Fibroblast of upper back skin (primary cell): ENCODE results near the gene FAM50A.

Experiments used
- DNase-seq: peaks from one replicate; pipeline ENCODE4 v3.0.0-alpha.2; 2013

Gene FAM50A

GRCh38 chrX:154440623-154441357, 3.2 kb upstream of the FAM50A start:
- no peak for DNase-seq

GRCh38 chrX:154441564-154441963, 2.4 kb upstream of the FAM50A start:
- DNase-seq = no peak

DNA sequence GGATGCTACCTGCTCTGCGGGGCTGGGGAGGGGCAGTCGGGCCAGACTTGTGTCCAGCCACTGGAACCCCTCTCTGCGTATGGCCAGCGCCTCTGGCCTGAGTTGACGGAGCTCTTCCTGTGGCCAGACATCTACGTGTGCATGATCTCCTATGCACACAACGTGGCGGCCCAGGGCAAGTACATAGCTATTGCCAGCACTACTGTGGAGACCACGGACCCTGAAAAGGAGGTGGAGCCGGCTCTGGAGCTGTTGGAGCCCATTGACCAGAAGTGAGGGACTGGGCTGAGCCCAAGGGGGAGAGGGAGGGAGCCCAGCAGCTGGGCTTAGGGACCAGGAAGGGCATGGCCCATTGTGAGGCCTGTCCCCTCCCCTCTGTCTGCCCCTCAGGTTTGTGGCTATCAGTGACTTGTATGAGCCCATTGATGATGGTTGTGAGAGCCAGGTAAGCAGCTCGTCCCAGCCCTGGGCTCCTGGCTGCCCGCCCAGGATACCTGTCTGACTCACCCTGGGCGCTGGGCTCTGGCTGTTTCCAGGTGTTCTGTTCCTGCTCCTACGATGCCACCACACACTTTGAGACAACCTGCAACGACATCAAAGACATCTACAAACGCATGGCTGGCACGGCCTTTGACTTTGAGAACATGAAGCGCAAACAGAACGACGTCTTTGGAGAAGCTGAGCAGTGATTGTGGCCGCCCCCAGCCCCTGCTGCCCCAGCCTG, 1.8 kb upstream of the FAM50A start:
- DNase-seq = no peak

DNA sequence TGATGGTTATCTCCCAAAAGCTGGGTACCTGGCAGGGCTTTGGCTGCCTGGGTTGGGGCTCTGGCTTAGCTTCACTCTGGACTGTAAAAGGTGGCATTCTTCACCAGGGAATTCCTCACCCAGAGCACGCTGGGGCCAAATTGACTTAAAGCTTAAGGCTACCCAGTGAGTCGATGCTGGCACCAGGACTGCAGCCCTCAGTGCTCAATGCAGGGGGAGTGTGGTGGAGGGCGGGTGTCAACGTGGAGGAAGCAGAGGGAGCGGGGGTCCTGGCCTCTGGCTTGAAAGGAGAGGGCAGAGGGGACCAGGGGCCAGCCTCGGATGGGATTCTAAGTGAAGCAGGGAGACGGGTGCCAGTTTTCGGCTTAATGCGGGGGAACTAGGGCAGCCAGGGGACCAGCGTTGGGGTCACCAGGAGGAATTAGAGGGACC, 446 bp upstream of the FAM50A start:
- no peak for DNase-seq

DNA sequence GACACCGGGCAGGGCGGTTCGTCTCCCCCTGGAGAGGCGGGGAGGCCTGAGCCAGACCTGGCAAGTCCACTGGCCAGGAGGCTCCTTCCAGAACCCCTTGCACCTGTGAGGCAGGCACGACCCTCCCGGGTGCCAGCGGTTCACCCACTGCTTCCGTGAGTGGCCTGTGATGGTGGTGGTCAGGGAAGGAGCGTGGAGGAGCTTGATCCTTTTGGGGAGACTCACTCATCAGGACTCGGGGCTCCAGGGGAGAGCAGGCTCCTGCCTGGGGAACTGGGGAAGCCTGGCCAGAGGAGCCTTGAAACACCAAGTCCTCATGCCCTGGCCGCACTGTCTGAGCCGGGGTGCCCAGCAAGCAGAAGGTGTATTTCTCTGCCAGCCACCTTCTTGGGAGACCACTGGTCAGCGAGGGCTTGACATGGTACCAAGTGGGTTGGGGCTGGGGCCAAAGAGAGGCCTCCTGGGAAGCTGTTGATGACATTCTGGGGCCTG, 860 bp downstream of the FAM50A start:
- DNase-seq = no peak

DNA sequence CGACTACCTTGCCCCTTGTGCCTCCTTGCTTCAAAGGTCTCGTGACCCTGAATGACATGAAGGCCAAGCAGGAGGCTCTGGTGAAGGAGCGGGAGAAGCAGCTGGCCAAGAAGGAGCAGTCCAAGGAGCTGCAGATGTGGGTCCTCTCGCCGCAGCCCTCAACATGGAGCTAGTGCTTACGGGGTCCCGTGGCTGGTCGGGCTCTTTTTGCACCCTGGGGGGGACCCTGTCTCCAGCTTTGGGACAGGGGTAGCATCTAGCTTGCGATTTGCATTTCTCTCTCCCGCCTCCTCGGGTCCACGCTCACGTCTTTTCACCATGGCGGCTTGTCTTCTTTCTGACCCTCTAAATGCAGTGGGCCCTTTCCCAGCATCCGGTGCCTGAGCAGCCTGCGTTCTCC, 1.8 kb downstream of the FAM50A start:
- no peak for DNase-seq

DNA sequence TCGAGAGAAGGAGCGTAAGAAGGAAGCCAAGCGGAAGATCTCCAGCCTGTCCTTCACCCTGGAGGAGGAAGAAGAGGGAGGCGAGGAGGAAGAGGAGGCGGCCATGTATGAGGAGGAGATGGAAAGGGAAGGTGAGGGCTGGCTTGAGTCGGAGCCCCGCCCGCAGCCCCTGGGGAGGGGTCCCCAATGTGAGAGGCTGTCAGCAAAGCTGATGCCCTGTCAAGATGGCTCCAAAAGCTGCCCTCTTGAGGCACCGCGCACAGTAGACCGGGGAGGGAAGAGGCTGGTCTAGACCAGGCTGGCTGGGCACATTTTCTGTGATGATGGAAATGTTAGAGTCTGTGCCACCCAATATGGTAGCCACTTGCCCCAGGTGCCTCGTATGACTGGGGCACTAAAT, 2.5 kb downstream of the FAM50A start:
- DNase-seq = no peak

GRCh38 chrX:154448484-154448883, 4.5 kb downstream of the FAM50A start:
- DNase-seq = no peak

GRCh38 chrX:154449618-154450017, 5.7 kb downstream of the FAM50A start:
- no peak for DNase-seq

DNA sequence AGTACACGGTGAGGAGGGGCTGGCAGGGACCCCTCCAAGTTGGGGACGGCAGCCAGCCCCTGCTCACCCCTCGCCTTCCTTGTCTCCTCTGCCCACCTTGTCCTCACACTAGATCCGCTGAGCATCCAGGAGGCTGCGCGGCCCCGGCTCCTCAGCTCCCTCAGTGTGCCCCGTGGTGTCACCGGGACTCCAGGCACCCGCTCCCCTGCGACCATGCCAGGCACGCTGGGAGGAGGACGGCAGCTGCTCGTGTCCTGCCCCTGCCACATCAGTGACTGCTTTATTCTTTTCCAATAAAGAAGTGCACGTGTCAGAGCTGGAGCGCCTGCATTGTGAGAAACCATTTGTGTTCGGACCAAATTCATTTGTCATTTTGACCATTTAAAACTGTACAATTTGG, 6.4 kb downstream of the FAM50A start:
- DNase-seq = no peak

DNA sequence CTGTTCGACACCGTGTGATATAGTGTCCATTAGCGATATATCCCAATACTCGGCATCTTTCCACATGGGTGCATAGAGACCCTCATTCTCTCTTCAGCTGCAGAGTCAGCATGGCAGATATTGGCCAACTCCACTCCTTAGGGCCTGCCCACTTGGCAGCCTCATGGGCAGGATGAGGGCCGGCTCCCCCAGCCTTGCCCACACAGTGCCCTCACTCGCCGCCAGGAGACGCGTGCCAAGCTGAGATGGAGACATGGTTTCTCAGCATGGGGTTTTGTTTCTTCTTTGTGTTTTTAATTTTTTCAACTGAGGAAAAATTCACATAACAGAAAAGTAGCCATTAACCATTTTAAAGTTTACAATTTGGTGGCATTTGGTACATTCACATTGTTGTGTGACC, 8.9 kb downstream of the FAM50A start:
- no peak for DNase-seq

GRCh38 chrX:154457491-154458115, 13.7 kb downstream of the FAM50A start:
- no peak for DNase-seq

DNA sequence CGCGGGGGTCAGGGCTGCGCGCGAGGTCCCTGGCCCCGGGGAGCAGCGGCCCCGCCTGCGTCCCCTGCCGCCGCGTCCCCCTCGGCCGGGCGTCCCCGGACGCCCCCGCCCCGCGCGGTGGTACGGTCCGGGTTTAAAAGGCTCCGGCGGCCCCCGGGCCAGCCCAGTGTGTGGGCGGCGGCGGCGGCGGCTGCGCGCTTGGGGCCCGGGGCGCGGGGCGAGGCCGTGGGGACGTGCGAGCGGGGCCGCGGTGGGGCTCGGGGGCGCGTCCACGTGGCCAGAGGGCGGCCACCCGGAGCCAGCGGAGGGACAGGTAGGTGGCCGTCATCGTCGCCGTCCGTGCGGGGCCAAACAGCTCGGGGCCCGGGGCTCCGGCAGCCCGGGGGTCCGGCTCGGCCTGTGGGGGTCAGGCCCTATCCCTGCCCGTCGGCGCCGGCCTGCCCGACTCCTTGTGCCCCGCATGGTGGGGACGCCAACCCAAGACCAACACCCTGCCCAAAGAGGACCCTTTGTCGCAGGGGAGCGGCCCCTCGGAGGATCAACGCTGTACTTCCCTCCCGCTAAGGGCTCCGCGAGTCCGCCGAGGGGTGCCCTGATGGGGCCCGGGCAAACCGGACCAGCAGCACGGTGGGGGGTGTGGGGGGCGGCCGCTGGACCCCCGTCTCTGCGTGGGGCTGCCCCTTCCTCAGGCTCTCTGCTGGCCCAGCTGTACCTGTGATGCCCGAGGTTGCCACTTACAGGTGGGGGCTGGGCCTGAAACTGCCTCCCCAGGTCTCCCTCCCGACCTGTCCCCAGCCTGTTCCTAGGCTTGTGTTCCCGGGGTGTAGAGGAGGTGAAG, 14.4 kb downstream of the FAM50A start, which contains the start of gene PLXNA3:
PLXNA3 (plus strand) TSS at position 166 of the 838 bp plus-strand sequence. CDS start 1,903 bp downstream, outside the sequence.
- peak; percentile 36 for DNase-seq

DNA sequence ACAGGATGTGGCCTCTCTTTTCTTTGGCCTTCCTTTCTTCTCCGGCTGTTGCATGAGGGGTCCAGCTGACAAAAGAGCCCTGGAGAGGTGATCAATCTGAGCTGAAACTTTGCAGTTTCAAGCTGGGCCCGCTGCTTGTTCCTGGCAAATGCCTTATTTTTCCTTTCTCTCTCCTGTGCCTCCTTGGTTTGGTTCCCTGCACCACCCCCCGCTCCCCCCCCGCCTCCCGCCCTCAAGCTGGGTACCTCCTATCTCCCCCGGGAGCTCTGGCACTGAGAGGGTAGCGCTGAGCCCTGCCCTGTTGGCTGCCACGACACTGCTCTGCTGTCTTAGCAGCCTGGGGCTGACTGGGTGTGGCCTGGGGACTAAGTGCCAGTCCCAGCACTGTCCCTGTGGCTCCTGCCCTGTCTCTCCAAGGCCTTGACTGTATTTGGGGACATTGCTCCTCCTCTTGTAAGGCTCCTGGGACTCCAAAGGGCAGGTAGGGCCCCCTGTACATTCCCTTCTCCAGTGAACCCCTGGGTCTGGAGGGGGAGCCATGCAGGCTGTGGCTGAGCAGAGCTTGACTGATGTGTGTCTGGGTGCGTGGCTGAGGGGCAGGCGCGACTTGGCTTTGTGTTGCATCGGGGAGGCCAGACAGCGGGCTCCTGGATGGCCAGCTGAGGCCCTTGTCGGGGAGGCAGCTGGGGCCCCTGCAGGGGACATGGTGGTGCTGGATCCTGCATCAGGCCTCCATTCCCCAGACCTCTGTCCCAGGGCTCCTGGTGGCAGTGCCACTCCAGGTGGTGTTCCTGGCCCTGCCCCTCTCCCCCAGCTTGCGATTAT, 15.2 kb downstream of the FAM50A start:
- DNase-seq = no peak

- no peak for DNase-seq
Observed at GRCh38 chrX:154459832-154460231, 15.9 kb downstream of the FAM50A start.

DNA sequence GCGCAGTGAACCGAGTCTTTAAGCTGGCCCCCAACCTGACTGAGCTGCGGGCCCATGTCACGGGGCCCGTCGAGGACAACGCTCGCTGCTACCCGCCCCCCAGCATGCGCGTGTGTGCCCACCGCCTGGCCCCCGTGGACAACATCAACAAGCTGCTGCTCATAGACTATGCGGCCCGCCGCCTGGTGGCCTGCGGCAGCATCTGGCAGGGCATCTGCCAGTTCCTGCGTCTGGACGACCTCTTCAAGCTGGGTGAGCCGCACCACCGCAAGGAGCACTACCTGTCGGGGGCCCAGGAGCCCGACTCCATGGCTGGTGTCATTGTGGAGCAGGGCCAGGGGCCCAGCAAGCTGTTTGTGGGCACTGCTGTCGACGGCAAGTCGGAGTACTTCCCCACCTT, 16.4 kb downstream of the FAM50A start:
- DNase-seq = no peak

DNA sequence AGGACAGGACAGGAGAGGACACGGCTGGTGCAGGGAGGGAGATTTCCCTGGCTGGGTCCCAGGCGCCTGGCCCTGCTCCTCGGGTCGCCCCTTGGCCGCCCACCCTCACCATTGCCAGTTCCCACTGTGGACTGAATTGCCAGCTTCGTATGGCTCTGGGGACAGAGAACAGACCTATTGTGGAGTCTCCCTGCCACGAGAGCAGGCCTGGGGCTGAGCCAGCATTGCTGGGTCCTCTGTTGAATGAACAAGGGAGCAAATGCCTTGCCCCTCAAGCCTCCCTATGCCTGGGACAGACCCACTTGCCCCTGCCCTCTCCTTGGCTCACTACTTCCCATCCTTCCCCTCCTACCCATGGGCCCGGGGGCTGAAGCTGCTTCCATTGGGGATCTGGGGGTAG, 18.5 kb downstream of the FAM50A start:
- no peak for DNase-seq

DNA sequence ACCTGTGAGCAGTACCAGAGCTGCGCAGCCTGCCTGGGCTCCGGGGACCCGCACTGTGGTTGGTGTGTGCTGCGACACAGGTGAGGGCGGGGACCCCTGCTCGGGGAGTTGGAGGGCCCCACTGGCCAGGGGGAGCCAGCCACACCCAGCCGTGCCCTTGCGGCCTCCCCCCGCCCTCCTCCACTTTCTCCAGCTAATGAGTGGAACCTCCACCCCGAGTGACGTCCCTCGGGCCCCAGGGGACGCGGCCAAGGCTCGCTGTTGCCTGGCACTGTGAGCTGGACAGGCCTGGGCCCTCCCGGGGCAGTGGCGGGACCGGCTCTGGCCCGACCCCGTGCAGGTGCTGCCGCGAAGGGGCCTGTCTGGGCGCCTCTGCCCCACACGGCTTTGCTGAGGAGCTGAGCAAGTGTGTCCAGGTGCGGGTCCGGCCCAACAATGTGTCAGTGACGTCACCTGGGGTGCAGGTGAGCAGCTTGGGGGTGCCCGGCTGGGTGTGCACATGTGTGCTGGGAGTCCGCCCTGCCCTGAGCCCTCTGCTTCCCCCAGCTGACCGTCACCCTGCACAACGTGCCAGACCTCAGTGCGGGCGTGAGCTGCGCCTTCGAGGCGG, 19.8 kb downstream of the FAM50A start:
- no peak for DNase-seq

- no peak for DNase-seq
Observed at GRCh38 chrX:154464806-154465365, 20.9 kb downstream of the FAM50A start.

DNA sequence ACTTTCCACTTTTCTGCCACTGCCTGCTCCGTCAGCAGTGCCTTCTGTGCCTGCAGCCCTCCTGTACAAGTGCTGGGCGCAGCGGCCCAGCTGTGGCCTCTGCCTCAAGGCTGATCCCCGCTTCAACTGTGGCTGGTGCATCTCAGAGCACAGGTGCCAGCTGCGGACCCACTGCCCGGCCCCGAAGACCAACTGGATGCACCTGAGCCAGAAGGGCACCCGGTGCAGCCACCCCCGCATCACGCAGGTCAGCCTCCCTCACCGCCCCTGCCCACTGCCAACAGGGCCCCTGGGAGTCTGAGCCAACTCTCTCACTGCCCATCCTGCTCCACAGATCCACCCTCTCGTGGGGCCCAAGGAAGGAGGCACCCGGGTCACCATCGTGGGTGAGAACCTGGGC, 21.7 kb downstream of the FAM50A start:
- DNase-seq = no peak

- no peak for DNase-seq
Observed at GRCh38 chrX:154466036-154466435, 22.1 kb downstream of the FAM50A start.
